HepG2 (cell line): ENCODE results near the gene RAB34. TPM values are rescaled to one million over a fixed set of nuclear protein-coding genes. Genes with fewer than 3 reads are reported as not detected.

ENCODE experiments used
- CSRNP1 ChIP-seq: sonication (generic); formaldehyde crosslinking; IDR thresholded peaks from 2 replicates; pipeline ENCODE4 v1.8.1; 2023; ENCODE audit warnings: mild to moderate bottlenecking, missing genetic modification reagents
- GMEB1 ChIP-seq: sonication (generic); formaldehyde crosslinking; IDR thresholded peaks from 2 replicates; pipeline ENCODE4 v1.5.1; 2020; ENCODE audit warnings: missing genetic modification reagents, mild to moderate bottlenecking, borderline replicate concordance
- HBP1 ChIP-seq: IDR thresholded peaks from 2 replicates; pipeline ENCODE4 v1.6.1; 2016; ENCODE audit warnings: low read depth, control low read depth
- MLXIP ChIP-seq: sonication (generic); formaldehyde crosslinking; IDR thresholded peaks from 2 replicates; pipeline ENCODE4 v1.9.0; 2021; ENCODE audit warnings: missing genetic modification reagents, borderline replicate concordance
- PLRG1 ChIP-seq: fragments of 450-650 bp; conservative IDR thresholded peaks from 2 replicates; pipeline ENCODE4 v1.6.1; 2016
- SMAD1 ChIP-seq: sonication (generic); formaldehyde crosslinking; IDR thresholded peaks from 2 replicates; pipeline ENCODE4 v1.4.0; 2020; ENCODE audit warnings: missing genetic modification reagents, low read depth, mild to moderate bottlenecking, borderline replicate concordance
- SRF ChIP-seq: IDR thresholded peaks from 2 replicates; pipeline ENCODE4 v1.6.1; 2011; ENCODE audit warnings: mild to moderate bottlenecking, low read depth, low read length, moderate library complexity
- SRSF4 ChIP-seq: fragments of 200-400 bp; formaldehyde crosslinking; IDR thresholded peaks from one replicate; pipeline ENCODE4 v1.6.1; 2018; ENCODE audit warnings: mild to moderate bottlenecking, low read depth, low read length, moderate library complexity; ENCODE audit not compliant: poor library complexity, severe bottlenecking
- ZMYM4 ChIP-seq: sonication (generic); formaldehyde crosslinking; IDR thresholded peaks from 2 replicates; pipeline ENCODE4 v1.8.1; 2023; ENCODE audit warnings: mild to moderate bottlenecking, missing genetic modification reagents
- ZNF318 ChIP-seq: sonication (generic); formaldehyde crosslinking; IDR thresholded peaks from 2 replicates; pipeline ENCODE4 v1.4.0; 2020; ENCODE audit warnings: mild to moderate bottlenecking, missing genetic modification reagents
- ZNF883 ChIP-seq: sonication (generic); formaldehyde crosslinking; IDR thresholded peaks from 2 replicates; pipeline ENCODE4 v1.5.1; 2020; ENCODE audit warnings: mild to moderate bottlenecking, missing genetic modification reagents; ENCODE audit errors: not compliant biosample characterization
- polyA plus RNA-seq, 8 experiments: library from polyadenylated mRNA; depleted of rRNA in 3 of 8; stranded (reverse) in 7 of 8; unstranded in 1 of 8; fragments of >200 nt; fragmentation: Illumina TruSeq in 4 of 8; extraction: Trizol in 4 of 8; gene quantifications; 2 replicates each; pipeline versions ENCODE4 v1.2.1 to v1.2.3, GENCODE V29; 2011 to 2016; ENCODE audit warnings: low read depth in 4 of 8, missing spikeins in 1 of 8, mixed read lengths in 1 of 8; ENCODE audit not compliant: insufficient read depth in 1 of 8
- total RNA-seq, 5 experiments: library from RNA; depleted of rRNA; stranded (reverse); fragments of >200 nt; fragmentation: Illumina TruSeq; extraction: Trizol; gene quantifications; 2 replicates each; pipeline ENCODE4 v1.2.3, GENCODE V29; 2016; ENCODE audit warnings: low read depth in 1 of 5

The RAB34 gene
- total and polyA plus RNA-seq, 2 of the 13 experiments (the other 11 are each of a cell fraction or from before 2014, with no cell fraction given): 0.49 TPM; not detected in 1

- TF ChIP-seq CSRNP1 (peak; percentile 87), ZNF883 (peak; percentile 67), HBP1 (CRISPR knock-in tag) (no peak), GMEB1 (no peak), MLXIP (CRISPR knock-in tag) (no peak), ZNF318 (CRISPR knock-in tag) (no peak), SRSF4 (no peak), SMAD1 (CRISPR knock-in tag) (0 out of 2 replicates have a peak, but pooled peaks have one; percentile 41), SRF (no peak), ZMYM4 (CRISPR knock-in tag) (no peak), PLRG1 (no peak)
Observed at GRCh38 chr17:28728364-28729200, 10.9 kb upstream of the RAB34 start, which contains the start of gene NEK8 (continued).
